Regular cardiac myocyte (primary cell): ENCODE measurements around the gene LRRC46. TPM values are rescaled to one million over a fixed set of nuclear protein-coding genes. Genes with fewer than 3 reads are reported as not detected.

Experiments
- total RNA-seq: library from RNA; depleted of rRNA; stranded (reverse); fragments of >200 nt; gene quantifications from 2 replicates; pipeline ENCODE4 v1.2.3, GENCODE V29; 2014

Gene LRRC46, protein sequence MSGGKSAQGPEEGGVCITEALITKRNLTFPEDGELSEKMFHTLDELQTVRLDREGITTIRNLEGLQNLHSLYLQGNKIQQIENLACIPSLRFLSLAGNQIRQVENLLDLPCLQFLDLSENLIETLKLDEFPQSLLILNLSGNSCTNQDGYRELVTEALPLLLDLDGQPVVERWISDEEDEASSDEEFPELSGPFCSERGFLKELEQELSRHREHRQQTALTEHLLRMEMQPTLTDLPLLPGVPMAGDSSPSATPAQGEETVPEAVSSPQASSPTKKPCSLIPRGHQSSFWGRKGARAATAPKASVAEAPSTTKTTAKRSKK
- total RNA-seq = 0.19 TPM in 1 of 2 replicates, not detected in the other

GRCh38 chr17:47831003-47831933 lies at the start of gene LRRC46, which contains the start of gene MRPL10:
Gene LRRC46 (plus strand): TSS chr17:47831670. CDS start chr17:47831990, 320 bp downstream.
Gene MRPL10 (minus strand): TSS chr17:47831541. CDS start chr17:47831511, 30 bp downstream.

DNA sequence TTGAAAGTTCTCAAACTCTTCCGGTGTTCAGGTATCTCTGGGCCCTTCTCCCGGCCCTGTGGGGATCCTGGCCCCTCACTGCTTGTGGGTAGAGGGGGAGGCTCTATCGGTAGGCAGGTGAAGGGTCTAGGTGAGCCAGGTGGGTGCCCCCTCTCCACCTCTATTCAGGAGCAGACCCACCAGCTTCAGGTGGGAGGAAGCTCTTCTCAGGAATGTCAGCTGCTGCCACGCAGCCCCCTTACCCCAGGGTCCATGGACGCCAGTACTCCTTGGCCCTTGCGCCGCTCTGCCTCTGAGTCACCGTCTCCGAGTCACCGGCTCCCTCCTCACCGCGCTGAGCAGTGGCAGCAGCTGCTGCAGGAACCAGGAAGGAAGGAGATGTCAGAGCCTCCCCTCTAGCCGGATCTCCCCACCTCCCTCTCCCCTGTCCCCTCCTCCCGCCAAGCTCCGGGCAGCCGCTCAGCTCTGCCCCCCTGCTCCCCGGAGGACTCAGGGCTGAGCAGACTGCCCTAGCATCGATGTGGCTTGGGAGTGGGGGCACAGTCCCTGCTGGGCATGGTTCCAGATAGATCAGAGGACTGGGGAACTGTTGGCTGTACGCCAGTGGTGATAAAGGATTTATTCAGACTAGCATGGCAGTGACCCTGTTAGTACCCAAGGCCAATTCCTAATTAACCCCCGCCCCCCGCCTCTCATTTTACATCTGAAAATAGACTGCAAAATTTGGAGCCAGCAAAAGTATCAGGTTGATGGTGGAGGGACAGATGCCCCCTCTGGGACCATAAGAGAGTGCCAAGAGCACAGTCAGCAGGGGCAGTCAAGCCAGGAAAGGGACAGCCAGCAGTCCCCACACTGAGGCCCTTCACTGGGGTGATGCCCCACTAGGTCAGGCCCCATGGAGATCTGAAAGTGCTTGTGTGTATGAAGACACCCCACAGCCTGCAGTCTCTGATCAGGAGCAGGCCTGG lies 9.8 kb upstream of the LRRC46 start, which contains the start of gene OSBPL7:
TSS of gene OSBPL7 (minus strand) at position 371 of the 968 bp plus-strand sequence. CDS start 1,516 bp downstream, outside the sequence.

GRCh38 chr17:47840742-47841487 lies 9.4 kb downstream of the LRRC46 start, which contains the start of gene SCRN2:
Gene SCRN2 (minus strand): TSS chr17:47841273. CDS start chr17:47840843, 430 bp downstream.

GRCh38 chr17:47850692-47851573 lies 19.5 kb downstream of the LRRC46 start, which contains the start of gene SP6:
Gene SP6 (minus strand): TSS chr17:47851163. CDS start chr17:47848429, 2,734 bp downstream.

Other genes starting within 250 kb of the LRRC46 start
- 339 and 614 TPM in 2 replicates for gene KPNB1, start 181.8 kb upstream of the LRRC46 start, total RNA-seq
- 1.2 and 9.0 TPM in 2 replicates for gene TBKBP1, start 137.5 kb upstream of the LRRC46 start, total RNA-seq
- not detected in 2 replicates for gene TBX21, start 98.4 kb upstream of the LRRC46 start, total RNA-seq
- gene OSBPL7, start 9.9 kb upstream of the LRRC46 start, total RNA-seq = 4.2 and 9.6 TPM in 2 replicates
- gene MRPL10, start 129 bp upstream of the LRRC46 start, total RNA-seq = 14.4 and 26.6 TPM in 2 replicates
- 18.2 and 32.7 TPM in 2 replicates for gene SCRN2, start 9.6 kb downstream of the LRRC46 start, total RNA-seq
- under 0.01 and 0.56 TPM in 2 replicates for gene SP6, start 19.5 kb downstream of the LRRC46 start, total RNA-seq
- 0.19 and 0.28 TPM in 2 replicates for gene SP2, start 64.6 kb downstream of the LRRC46 start, total RNA-seq
- 40.0 and 59.6 TPM in 2 replicates for gene PNPO, start 109.9 kb downstream of the LRRC46 start, total RNA-seq
- gene PRR15L, start 126.2 kb downstream of the LRRC46 start, total RNA-seq = not detected in 2 replicates
- gene CDK5RAP3, start 139.4 kb downstream of the LRRC46 start, total RNA-seq = 63.7 and 76.5 TPM in 2 replicates
- 49.9 and 63.3 TPM in 2 replicates for gene COPZ2, start 206.1 kb downstream of the LRRC46 start, total RNA-seq
- gene NFE2L1, start 216.7 kb downstream of the LRRC46 start, total RNA-seq = 134 and 148 TPM in 2 replicates